ENCODE results near the gene POLR1A.

POLR1A gene

GRCh38 chr2:86039963-86040655 lies 65.6 kb downstream of the POLR1A start:
- DNase-seq (ENCODE audit: low read depth) = no peak
- no peak overlapping the region for H3K4me3 ChIP-seq (ENCODE audit: low read depth, low read length)
- no peak for TF ChIP-seq CTCF (IDR thresholded peaks at IDR 0.05; ENCODE audit: control insufficient read depth, extremely low read depth, insufficient read depth)

DNA sequence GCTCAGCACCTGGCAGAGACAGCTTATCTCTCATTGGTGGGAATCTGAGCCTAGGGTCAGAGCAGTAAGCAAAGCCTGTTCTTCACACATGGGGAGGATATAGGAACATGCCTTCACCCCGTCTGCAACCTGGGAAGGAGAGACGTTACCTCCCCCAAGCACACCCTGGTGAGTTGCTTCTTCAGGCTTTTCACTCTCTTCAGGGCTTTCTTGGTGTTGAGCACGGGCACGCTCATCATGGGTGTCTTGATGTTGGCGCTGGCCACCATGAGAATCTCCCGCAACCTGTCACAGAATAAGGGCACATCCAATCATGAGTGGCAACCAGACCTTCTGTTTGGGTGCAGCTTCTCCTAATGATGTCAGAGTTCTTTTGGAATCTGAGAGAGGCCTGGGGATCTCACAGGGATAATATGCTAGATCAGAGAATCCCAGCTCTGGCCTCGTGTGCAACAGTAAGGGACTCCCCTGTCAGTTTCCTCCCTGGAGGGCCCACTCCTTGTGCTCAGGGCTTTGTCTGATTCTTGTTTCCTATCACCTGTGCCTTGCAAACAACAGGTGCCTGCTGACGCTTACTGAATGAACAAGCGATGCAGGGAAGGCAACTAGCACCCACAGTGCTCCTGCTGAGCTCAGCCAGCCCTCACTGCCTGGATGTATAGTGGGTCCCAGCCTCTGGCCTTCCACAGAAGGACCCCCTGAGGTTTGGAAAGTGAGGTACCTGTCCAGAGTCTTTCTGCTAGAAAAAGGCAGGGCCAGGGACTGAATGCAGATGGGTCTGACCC lies 66.3 kb downstream of the POLR1A start:
- H3K4me3 ChIP-seq (ENCODE audit: low read depth, low read length) = no peak overlapping the region
- no peak for DNase-seq (ENCODE audit: low read depth)
- TF ChIP-seq CTCF (IDR thresholded peaks at IDR 0.05; ENCODE audit: control insufficient read depth, extremely low read depth, insufficient read depth) = no peak

DNA sequence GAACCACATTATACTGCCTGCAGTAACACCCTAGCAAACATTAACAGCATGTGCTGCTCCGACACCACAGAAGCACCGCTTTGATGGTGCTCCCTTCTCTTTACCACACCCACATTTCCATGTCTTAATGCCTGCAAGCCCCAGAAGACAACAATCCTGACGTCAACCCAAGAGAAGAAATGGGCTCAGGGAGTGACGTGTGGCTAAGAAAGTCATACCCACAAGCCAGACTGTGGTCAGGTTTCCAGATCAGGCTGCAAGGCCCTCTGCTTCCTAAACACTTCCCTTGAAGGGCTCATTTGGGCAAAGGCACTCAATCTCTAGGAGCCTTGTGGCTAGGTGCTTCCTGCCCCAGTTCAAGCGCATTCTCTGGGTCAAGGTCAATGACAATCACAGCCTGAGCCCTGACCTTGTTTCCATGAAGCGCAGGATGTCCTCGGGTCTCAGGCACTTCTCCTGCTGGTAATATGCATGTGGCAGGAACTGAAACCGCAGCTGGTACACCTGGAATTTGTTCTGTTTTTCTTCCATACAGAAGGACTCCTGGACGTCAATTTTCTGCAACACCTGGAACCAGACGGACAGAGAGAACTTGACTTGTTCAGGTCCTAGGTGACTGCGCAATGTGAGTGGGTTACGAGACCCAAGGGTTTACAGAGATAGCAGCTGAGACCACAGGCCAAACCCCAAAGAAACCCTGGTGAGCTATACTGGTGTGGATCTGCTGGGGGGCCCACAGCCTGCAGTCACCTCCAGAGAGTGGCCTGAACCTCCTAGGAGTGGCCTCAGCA lies 67.2 kb downstream of the POLR1A start:
- no peak for TF ChIP-seq CTCF (IDR thresholded peaks at IDR 0.05; ENCODE audit: control insufficient read depth, extremely low read depth, insufficient read depth)
- no peak for DNase-seq (ENCODE audit: low read depth)
- H3K4me3 ChIP-seq (ENCODE audit: low read depth, low read length) = no peak overlapping the region

- DNase-seq (ENCODE audit: low read depth) = no peak
- no peak overlapping the region for H3K4me3 ChIP-seq (ENCODE audit: low read depth, low read length)
- no peak for TF ChIP-seq CTCF (IDR thresholded peaks at IDR 0.05; ENCODE audit: control insufficient read depth, extremely low read depth, insufficient read depth)
Measured at GRCh38 chr2:86037795-86038192, 67.9 kb downstream of the POLR1A start.

DNA sequence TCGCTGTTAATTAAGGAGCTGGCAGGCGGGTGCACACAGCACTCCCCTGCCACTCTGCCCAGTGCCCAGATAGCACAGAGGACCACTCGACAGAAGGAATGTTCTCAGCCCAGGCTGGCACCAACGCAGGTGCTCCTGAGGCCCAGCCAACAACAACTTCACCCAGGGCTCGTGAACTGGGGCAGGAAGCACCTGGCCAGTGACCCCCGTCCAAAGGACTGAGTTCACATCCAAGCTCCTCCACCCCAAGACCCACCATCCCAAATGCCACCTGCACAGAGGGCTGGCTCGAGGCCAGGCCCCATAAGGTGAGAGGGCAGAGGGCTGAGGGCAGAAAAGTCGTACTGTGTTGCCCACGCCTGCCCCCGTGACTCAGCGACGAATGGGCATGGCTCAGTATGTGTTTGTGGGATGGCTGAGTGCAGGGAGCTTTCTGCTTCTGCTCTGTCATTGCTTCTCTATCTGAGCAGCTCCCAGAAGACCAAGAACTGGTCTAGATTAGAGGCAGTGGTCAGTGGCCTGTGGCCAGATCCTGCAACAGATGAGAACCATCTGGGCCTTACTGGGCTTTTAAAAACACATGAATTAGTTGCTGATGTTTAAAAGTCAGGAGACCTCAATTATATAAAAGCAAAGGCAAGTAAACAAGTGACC lies 68.4 kb downstream of the POLR1A start:
- no peak overlapping the region for H3K4me3 ChIP-seq (ENCODE audit: low read depth, low read length)
- no peak for DNase-seq (ENCODE audit: low read depth)
- TF ChIP-seq CTCF (IDR thresholded peaks at IDR 0.05; ENCODE audit: control insufficient read depth, extremely low read depth, insufficient read depth) = no peak

DNA sequence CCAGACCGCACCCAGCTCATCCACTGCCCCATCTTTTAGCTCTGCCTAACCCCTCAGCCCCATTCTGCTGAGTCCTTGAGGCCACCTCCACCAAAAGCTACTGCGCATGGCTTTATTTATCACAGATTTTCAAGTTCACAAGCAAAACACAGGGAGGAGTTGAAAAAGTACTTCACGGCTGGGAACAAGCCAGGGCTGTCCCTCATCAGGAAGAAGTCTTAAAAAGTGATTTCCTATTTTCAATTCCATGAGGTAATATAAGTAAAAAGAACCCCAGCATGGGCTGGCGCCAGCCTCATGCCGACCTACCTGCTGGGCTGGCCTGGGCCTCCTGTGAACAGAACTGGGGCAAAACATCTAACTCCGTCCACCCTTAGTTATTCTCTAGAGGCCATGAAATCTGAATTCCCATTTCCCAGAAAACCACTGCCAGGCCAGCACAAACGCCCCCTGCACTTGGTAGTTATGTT lies 69.0 kb downstream of the POLR1A start:
- no peak overlapping the region for H3K4me3 ChIP-seq (ENCODE audit: low read depth, low read length)
- DNase-seq (ENCODE audit: low read depth) = no peak
- no peak for TF ChIP-seq CTCF (IDR thresholded peaks at IDR 0.05; ENCODE audit: control insufficient read depth, extremely low read depth, insufficient read depth)
